Astrocyte of the spinal cord (primary cell): ENCODE measurements around the gene WSCD1.
A peak's percentile ranks its signal among the peaks of the same experiment; 100 is the strongest.

Experiments
- DNase-seq: peaks from one replicate; pipeline ENCODE4 v3.0.0; 2011; ENCODE audit warnings: low read depth, low spot score
- H3K4me3 ChIP-seq: 2 replicates; pipeline ENCODE4 v1.5.1; 2011; ENCODE audit warnings: low read depth, mild to moderate bottlenecking, low read length, moderate library complexity
- CTCF ChIP-seq: IDR thresholded peaks from 2 replicates; pipeline ENCODE4 v1.5.1; 2012; ENCODE audit warnings: low read depth, mild to moderate bottlenecking, low read length, inconsistent platforms
- in situ Hi-C: cut with HindIII; loops from 2 replicates; pipeline ENCODE4 v1.10.0; 2017; ENCODE audit warnings: low sequenced_read_pairs

The WSCD1 gene

GRCh38 chr17:6160911-6161855 lies 91.0 kb downstream of the WSCD1 start:
- in situ Hi-C loops = no loop called here
- DNase-seq = no peak
- H3K4me3 ChIP-seq = no peak overlapping the region
- TF ChIP-seq CTCF = no peak

GRCh38 chr17:6162216-6162615 lies 92.0 kb downstream of the WSCD1 start:
- in situ Hi-C loops = no loop called here
- no peak for DNase-seq
- H3K4me3 ChIP-seq = no peak overlapping the region
- no peak for TF ChIP-seq CTCF

- in situ Hi-C loops = no loop called here
- TF ChIP-seq CTCF = no peak
- H3K4me3 ChIP-seq = no peak overlapping the region
- no peak for DNase-seq
Measured at GRCh38 chr17:6162892-6163291, 92.7 kb downstream of the WSCD1 start.

- no peak for TF ChIP-seq CTCF
- H3K4me3 ChIP-seq = no peak overlapping the region
- in situ Hi-C loops = no loop called here
- peak; percentile 7 for DNase-seq
Measured at GRCh38 chr17:6163612-6164333, 93.6 kb downstream of the WSCD1 start.

GRCh38 chr17:6164996-6165395 lies 94.8 kb downstream of the WSCD1 start:
- no peak overlapping the region for H3K4me3 ChIP-seq
- in situ Hi-C loops = no loop called here
- no peak for DNase-seq
- TF ChIP-seq CTCF = no peak

- no peak overlapping the region for H3K4me3 ChIP-seq
- no peak for DNase-seq
- in situ Hi-C loops = no loop called here
- TF ChIP-seq CTCF = no peak
Measured at GRCh38 chr17:6165806-6166205, 95.6 kb downstream of the WSCD1 start.
